SK-MEL-5 (cell line): Measurements from ENCODE around the gene BCAS3. TPM values are rescaled to one million over a fixed set of nuclear protein-coding genes. Genes with fewer than 3 reads are reported as not detected.
"Not testable (repeated sequence)": the region's sequence is repeated elsewhere in the genome, so short reads cannot be mapped to it uniquely, and the experiment has no call there.

Source experiments
- DNase-seq: peaks from one replicate; pipeline ENCODE4 v3.0.0-alpha.2; 2016; ENCODE audit warnings: low read depth, low spot score
- in situ Hi-C: cut with HindIII; loops from 2 replicates; pipeline ENCODE4 v1.10.0; 2016; ENCODE audit warnings: low sequenced_read_pairs, high pct_unique_total_duplicates, low pct_unique_long_range_greater_than_20kb
- total RNA-seq: library from RNA; depleted of rRNA; stranded (reverse); fragments of >200 nt; shearing (Covaris generic); gene quantifications from 2 replicates; pipeline ENCODE4 v1.2.3, GENCODE V29; 2014

The BCAS3 gene
- total RNA-seq, 1 experiment from 2014 or later, result 31.6 TPM

- in situ Hi-C loops, result no loop called here
- DNase-seq, result no peak
Measured at GRCh38 chr17:61131585-61131984, 453.9 kb downstream of the BCAS3 start.

GRCh38 chr17:61132524-61132923 lies 454.9 kb downstream of the BCAS3 start:
- DNase-seq, result no peak
- in situ Hi-C loops, result no loop called here

- in situ Hi-C loops, result no loop called here
- DNase-seq, result no peak
Measured at GRCh38 chr17:61133853-61134252, 456.2 kb downstream of the BCAS3 start.

- no peak for DNase-seq
- in situ Hi-C loops, result no loop called here
Measured at GRCh38 chr17:61134551-61135235, 457.0 kb downstream of the BCAS3 start.

- DNase-seq, result no peak
- in situ Hi-C loops, result no loop called here
Measured at GRCh38 chr17:61135782-61136181, 458.1 kb downstream of the BCAS3 start.

- no peak for DNase-seq
- in situ Hi-C loops, result no loop called here
Measured at GRCh38 chr17:61136296-61136695, 458.6 kb downstream of the BCAS3 start.

GRCh38 chr17:61139219-61139618 lies 461.6 kb downstream of the BCAS3 start:
- in situ Hi-C loops, result no loop called here
- peak; percentile 39 for DNase-seq

- in situ Hi-C loops, result no loop called here
- no peak for DNase-seq
Measured at GRCh38 chr17:61140081-61140786, 462.6 kb downstream of the BCAS3 start.

- in situ Hi-C loops, result no loop called here
- no peak for DNase-seq
Measured at GRCh38 chr17:61143026-61143425, 465.4 kb downstream of the BCAS3 start.

- in situ Hi-C loops, result no loop called here
- DNase-seq, result no peak
Measured at GRCh38 chr17:61144137-61144536, 466.5 kb downstream of the BCAS3 start.

GRCh38 chr17:61144617-61145564 lies 467.2 kb downstream of the BCAS3 start:
- no peak for DNase-seq
- in situ Hi-C loops, result no loop called here

- DNase-seq, in situ Hi-C loops: not testable (repeated sequence)
Measured at GRCh38 chr17:61146833-61147232, 469.2 kb downstream of the BCAS3 start.

- DNase-seq, result no peak
- in situ Hi-C loops, result no loop called here
Measured at GRCh38 chr17:61149106-61149825, 471.6 kb downstream of the BCAS3 start.

GRCh38 chr17:61149862-61150362 lies 472.3 kb downstream of the BCAS3 start:
- in situ Hi-C loops, result no loop called here
- no peak for DNase-seq

GRCh38 chr17:61150686-61151299 lies 473.1 kb downstream of the BCAS3 start:
- DNase-seq, result no peak
- in situ Hi-C loops, result no loop called here

- in situ Hi-C loops, result no loop called here
- DNase-seq, result no peak
Measured at GRCh38 chr17:61152898-61153297, 475.2 kb downstream of the BCAS3 start.

- DNase-seq, result no peak
Measured at GRCh38 chr17:61155590-61156237, 478.1 kb downstream of the BCAS3 start.

More at GRCh38 chr17:61155590-61156237, 478.1 kb downstream of the BCAS3 start:
- in situ Hi-C loops, result no loop called here
